HepG2 (cell line): ENCODE data around the gene AKT2. TPM values are rescaled to one million over a fixed set of nuclear protein-coding genes. Genes with fewer than 3 reads are reported as not detected.
A peak's percentile ranks its signal among the peaks of the same experiment; 100 is the strongest.

Experiments
- DPF2 ChIP-seq: sonication (generic); formaldehyde crosslinking; IDR thresholded peaks from 2 replicates; pipeline ENCODE4 v1.4.0; 2020; ENCODE audit warnings: mild to moderate bottlenecking, low read depth, missing genetic modification reagents, borderline replicate concordance
- FOXA3 ChIP-seq: IDR thresholded peaks from 2 replicates; pipeline ENCODE4 v1.6.1; 2016; ENCODE audit warnings: missing genetic modification reagents, missing compliant biosample characterization
- FOXJ3 ChIP-seq: sonication (generic); formaldehyde crosslinking; IDR thresholded peaks from 2 replicates; pipeline ENCODE4 v1.4.0; 2020; ENCODE audit warnings: missing genetic modification reagents, mild to moderate bottlenecking, borderline replicate concordance
- GABPB1 ChIP-seq: IDR thresholded peaks from 2 replicates; pipeline ENCODE4 v1.6.1; 2016; ENCODE audit warnings: mild to moderate bottlenecking, missing genetic modification reagents, moderate library complexity, missing compliant biosample characterization
- HMG20B ChIP-seq: conservative IDR thresholded peaks from 2 replicates; pipeline ENCODE4 v1.6.1; 2016; ENCODE audit warnings: missing genetic modification reagents, missing compliant biosample characterization
- KLF16 ChIP-seq, 2 experiments: sonication (generic) in 1 of 2; formaldehyde crosslinking in 1 of 2; IDR thresholded peaks; 2 replicates each; pipeline versions ENCODE4 v1.6.1 to v1.8.0; 2016 to 2023; ENCODE audit warnings: missing genetic modification reagents in 2 of 2, missing compliant biosample characterization in 1 of 2
- MAF1 ChIP-seq: sonication (generic); formaldehyde crosslinking; IDR thresholded peaks from 2 replicates; pipeline ENCODE4 v1.5.0; 2020; ENCODE audit warnings: missing genetic modification reagents, borderline replicate concordance
- RFX5 ChIP-seq: IDR thresholded peaks from 2 replicates; pipeline ENCODE4 v1.6.1; 2011; ENCODE audit warnings: low read depth, low read length, improper control_type of control experiment
- ZNF256 ChIP-seq: sonication (generic); formaldehyde crosslinking; conservative IDR thresholded peaks from 2 replicates; pipeline ENCODE4 v1.4.0; 2020; ENCODE audit warnings: missing genetic modification reagents
- ZNF777 ChIP-seq: sonication (generic); formaldehyde crosslinking; IDR thresholded peaks from 2 replicates; pipeline ENCODE4 v1.4.0; 2020; ENCODE audit warnings: missing genetic modification reagents
- polyA plus RNA-seq, 8 experiments: library from polyadenylated mRNA; depleted of rRNA in 3 of 8; stranded (reverse) in 7 of 8; unstranded in 1 of 8; fragments of >200 nt; fragmentation: Illumina TruSeq in 4 of 8; extraction: Trizol in 4 of 8; gene quantifications; 2 replicates each; pipeline versions ENCODE4 v1.2.1 to v1.2.3, GENCODE V29; 2011 to 2016; ENCODE audit warnings: low read depth in 4 of 8, missing spikeins in 1 of 8, mixed read lengths in 1 of 8; ENCODE audit not compliant: insufficient read depth in 1 of 8
- total RNA-seq, 5 experiments: library from RNA; depleted of rRNA; stranded (reverse); fragments of >200 nt; fragmentation: Illumina TruSeq; extraction: Trizol; gene quantifications; 2 replicates each; pipeline ENCODE4 v1.2.3, GENCODE V29; 2016; ENCODE audit warnings: low read depth in 1 of 5
- TF ChIP-seq, protein P1 (sequence below): sonication (generic); formaldehyde crosslinking; IDR thresholded peaks from 2 replicates; pipeline ENCODE4 v1.5.1; 2020; ENCODE audit warnings: mild to moderate bottlenecking, missing genetic modification reagents
- TF ChIP-seq, protein P2 (sequence below): sonication (generic); formaldehyde crosslinking; IDR thresholded peaks from 2 replicates; pipeline ENCODE4 v1.4.0; 2020; ENCODE audit warnings: missing genetic modification reagents, borderline replicate concordance
- TF ChIP-seq, protein P3 (sequence below): sonication (generic); formaldehyde crosslinking; IDR thresholded peaks from 2 replicates; pipeline ENCODE4 v1.9.0; 2021; ENCODE audit warnings: missing genetic modification reagents, borderline replicate concordance
- TF ChIP-seq, protein P4 (sequence below): sonication (generic); formaldehyde crosslinking; conservative IDR thresholded peaks from 2 replicates; pipeline ENCODE4 v1.4.0; 2020; ENCODE audit warnings: missing genetic modification reagents

The AKT2 gene
- total and polyA plus RNA-seq, 2 of the 13 experiments (the other 11 are each of a cell fraction or from before 2014, with no cell fraction given), result 82.1 to 173 TPM

DNA sequence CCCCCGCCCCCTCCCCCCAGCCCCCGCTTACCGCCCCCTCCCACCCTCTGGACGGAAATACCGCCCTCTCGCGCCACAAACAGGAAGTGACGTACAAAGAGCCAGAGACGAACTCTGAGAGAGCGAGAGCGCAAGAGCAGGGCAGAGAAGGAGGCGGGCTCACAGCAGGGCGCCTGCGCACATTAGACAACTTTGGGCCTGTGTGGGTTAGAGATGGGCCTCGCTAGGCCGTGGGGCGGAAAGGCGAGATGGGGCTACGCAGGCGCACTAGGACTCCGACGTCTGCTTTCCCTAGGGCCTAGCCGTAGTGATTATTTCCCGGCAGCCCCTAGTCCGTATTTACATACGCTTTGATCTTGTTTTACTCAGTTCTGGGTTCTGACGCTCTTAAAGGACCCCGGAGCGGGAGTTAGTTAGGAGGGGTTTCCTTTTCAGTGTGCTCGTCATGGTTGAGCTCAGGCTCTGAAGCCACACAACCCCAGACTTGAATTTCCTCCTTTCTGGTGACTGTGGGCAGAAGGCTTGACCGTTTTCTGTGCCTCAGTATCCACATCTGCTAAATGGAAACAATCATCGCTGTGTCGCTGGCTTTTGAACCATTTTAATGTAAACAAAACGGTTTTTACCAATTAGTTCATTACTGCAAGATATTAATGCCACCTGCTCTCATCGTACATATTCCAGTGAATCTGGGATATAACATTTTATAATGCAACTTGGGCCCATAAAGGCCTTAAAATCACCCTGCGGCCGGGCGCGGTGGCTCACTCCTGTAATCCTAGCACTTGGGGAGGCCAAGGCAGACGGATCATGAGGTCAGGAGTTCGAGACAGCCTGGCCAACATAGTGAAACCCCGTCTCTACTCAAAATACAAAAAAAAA, 449 bp upstream of the AKT2 start (continued):
- TF ChIP-seq GABPB1, result peak; percentile 89
- TF ChIP-seq DPF2 (CRISPR knock-in tag), result no peak
- TF ChIP-seq, protein P1, sequence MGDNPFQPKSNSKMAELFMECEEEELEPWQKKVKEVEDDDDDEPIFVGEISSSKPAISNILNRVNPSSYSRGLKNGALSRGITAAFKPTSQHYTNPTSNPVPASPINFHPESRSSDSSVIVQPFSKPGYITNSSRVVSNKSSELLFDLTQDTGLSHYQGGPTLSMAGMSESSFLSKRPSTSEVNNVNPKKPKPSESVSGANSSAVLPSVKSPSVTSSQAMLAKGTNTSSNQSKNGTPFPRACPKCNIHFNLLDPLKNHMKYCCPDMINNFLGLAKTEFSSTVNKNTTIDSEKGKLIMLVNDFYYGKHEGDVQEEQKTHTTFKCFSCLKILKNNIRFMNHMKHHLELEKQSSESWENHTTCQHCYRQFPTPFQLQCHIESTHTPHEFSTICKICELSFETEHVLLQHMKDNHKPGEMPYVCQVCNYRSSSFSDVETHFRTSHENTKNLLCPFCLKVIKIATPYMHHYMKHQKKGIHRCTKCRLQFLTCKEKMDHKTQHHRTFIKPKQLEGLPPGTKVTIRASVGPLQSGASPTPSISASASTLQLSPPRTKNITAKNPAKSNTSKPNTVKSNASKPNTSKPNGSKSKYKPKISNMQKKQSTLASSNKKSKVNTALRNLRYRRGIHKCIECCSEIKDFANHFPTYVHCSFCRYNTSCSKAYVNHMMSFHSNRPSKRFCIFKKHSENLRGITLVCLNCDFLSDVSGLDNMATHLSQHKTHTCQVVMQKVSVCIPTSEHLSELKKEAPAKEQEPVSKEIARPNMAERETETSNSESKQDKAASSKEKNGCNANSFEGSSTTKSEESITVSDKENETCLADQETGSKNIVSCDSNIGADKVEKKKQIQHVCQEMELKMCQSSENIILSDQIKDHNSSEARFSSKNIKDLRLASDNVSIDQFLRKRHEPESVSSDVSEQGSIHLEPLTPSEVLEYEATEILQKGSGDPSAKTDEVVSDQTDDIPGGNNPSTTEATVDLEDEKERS (CRISPR knock-in tag), result 0 out of 2 replicates have a peak, but pooled peaks have one; percentile 26
- TF ChIP-seq ZNF777 (CRISPR knock-in tag), result peak; percentile 55; the same call in 1 of the 2 replicates
- TF ChIP-seq, protein P2, sequence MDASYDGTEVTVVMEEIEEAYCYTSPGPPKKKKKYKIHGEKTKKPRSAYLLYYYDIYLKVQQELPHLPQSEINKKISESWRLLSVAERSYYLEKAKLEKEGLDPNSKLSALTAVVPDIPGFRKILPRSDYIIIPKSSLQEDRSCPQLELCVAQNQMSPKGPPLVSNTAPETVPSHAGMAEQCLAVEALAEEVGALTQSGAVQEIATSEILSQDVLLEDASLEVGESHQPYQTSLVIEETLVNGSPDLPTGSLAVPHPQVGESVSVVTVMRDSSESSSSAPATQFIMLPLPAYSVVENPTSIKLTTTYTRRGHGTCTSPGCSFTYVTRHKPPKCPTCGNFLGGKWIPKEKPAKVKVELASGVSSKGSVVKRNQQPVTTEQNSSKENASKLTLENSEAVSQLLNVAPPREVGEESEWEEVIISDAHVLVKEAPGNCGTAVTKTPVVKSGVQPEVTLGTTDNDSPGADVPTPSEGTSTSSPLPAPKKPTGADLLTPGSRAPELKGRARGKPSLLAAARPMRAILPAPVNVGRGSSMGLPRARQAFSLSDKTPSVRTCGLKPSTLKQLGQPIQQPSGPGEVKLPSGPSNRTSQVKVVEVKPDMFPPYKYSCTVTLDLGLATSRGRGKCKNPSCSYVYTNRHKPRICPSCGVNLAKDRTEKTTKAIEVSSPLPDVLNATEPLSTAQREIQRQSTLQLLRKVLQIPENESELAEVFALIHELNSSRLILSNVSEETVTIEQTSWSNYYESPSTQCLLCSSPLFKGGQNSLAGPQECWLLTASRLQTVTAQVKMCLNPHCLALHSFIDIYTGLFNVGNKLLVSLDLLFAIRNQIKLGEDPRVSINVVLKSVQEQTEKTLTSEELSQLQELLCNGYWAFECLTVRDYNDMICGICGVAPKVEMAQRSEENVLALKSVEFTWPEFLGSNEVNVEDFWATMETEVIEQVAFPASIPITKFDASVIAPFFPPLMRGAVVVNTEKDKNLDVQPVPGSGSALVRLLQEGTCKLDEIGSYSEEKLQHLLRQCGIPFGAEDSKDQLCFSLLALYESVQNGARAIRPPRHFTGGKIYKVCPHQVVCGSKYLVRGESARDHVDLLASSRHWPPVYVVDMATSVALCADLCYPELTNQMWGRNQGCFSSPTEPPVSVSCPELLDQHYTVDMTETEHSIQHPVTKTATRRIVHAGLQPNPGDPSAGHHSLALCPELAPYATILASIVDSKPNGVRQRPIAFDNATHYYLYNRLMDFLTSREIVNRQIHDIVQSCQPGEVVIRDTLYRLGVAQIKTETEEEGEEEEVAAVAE, result peak; percentile 39; the same call in 1 of the 2 replicates
- TF ChIP-seq, protein P3, sequence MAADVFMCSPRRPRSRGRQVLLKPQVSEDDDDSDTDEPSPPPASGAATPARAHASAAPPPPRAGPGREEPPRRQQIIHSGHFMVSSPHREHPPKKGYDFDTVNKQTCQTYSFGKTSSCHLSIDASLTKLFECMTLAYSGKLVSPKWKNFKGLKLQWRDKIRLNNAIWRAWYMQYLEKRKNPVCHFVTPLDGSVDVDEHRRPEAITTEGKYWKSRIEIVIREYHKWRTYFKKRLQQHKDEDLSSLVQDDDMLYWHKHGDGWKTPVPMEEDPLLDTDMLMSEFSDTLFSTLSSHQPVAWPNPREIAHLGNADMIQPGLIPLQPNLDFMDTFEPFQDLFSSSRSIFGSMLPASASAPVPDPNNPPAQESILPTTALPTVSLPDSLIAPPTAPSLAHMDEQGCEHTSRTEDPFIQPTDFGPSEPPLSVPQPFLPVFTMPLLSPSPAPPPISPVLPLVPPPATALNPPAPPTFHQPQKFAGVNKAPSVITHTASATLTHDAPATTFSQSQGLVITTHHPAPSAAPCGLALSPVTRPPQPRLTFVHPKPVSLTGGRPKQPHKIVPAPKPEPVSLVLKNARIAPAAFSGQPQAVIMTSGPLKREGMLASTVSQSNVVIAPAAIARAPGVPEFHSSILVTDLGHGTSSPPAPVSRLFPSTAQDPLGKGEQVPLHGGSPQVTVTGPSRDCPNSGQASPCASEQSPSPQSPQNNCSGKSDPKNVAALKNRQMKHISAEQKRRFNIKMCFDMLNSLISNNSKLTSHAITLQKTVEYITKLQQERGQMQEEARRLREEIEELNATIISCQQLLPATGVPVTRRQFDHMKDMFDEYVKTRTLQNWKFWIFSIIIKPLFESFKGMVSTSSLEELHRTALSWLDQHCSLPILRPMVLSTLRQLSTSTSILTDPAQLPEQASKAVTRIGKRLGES (CRISPR knock-in tag), result no peak
- no peak for TF ChIP-seq MAF1 (CRISPR knock-in tag)
- no peak for TF ChIP-seq FOXJ3 (CRISPR knock-in tag)
- TF ChIP-seq, protein P4, sequence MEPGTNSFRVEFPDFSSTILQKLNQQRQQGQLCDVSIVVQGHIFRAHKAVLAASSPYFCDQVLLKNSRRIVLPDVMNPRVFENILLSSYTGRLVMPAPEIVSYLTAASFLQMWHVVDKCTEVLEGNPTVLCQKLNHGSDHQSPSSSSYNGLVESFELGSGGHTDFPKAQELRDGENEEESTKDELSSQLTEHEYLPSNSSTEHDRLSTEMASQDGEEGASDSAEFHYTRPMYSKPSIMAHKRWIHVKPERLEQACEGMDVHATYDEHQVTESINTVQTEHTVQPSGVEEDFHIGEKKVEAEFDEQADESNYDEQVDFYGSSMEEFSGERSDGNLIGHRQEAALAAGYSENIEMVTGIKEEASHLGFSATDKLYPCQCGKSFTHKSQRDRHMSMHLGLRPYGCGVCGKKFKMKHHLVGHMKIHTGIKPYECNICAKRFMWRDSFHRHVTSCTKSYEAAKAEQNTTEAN (CRISPR knock-in tag), result no peak
- no peak for TF ChIP-seq ZNF256 (CRISPR knock-in tag)
- TF ChIP-seq RFX5, result peak; percentile 55; the same call in 1 of the 2 replicates
- no peak for TF ChIP-seq HMG20B (CRISPR knock-in tag)
- peak; percentile 90 for TF ChIP-seq FOXA3 (CRISPR knock-in tag)
- TF ChIP-seq KLF16 (CRISPR knock-in tag; IDR thresholded peaks at IDR 0.05), result 0 out of 4 replicates have a peak, but pooled peaks of 1 of the 2 experiments have one; percentile 8
